Epithelial cell of esophagus (primary cell): ENCODE measurements around the gene FCF1.

Source experiments
- DNase-seq: peaks from one replicate; pipeline ENCODE4 v3.0.0; 2010; ENCODE audit warnings: low read depth
- H3K4me3 ChIP-seq: 2 replicates; pipeline ENCODE4 v1.5.1; 2011; ENCODE audit warnings: mild to moderate bottlenecking, low read length, control low read depth
- CTCF ChIP-seq: IDR thresholded peaks from 2 replicates; pipeline ENCODE4 v1.5.1; 2011; ENCODE audit warnings: low read depth, mild to moderate bottlenecking, low read length, control low read depth, inconsistent platforms; ENCODE audit not compliant: insufficient read depth; ENCODE audit errors: missing control alignments

Gene FCF1

DNA sequence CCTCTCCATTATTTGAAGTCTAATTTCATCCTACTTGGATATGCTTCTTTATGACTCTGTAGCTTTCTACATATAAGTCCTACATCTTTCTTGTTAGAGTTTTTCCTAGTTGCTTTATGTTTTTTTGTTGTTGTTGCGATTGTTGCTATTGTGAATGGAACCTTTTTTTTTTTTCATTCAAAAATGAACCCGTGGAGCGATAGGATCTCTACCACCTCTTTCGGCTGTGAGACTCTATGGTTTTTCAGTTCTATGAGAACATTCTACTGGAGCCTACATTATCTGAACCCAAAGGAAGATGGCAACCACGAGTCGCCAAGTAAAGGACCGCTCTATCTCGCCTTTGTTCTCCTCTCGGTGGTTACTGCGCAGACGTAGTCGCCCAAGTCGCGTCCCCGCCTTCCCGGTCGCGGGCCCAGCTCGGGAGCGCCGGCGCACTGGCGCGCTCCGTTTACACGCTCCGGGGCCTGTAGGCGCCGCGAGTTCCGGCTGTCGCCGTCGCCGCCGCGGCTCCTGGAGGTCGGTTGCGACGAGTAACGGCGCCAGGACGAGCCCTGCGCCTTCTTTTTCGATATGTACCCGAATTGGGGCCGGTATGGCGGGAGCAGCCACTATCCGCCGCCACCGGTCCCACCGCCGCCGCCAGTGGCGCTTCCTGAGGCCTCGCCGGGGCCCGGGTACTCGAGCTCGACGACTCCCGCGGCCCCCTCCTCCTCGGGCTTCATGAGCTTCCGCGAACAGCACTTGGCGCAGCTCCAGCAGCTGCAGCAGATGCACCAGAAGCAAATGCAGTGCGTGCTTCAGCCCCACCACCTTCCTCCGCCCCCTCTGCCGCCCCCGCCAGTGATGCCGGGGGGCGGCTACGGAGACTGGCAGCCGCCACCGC lies 50.2 kb downstream of the FCF1 start, which contains the start of gene YLPM1:
YLPM1 (plus strand) TSS at position 400 of the 886 bp plus-strand sequence; CDS start at position 574, 174 bp downstream.
- peak; percentile 97 for DNase-seq
- TF ChIP-seq CTCF = peak; percentile 64
- peak within 1 kb of the TSS; percentile 80 for H3K4me3 ChIP-seq

- no peak for TF ChIP-seq CTCF
- peak overlapping the region; percentile 80 for H3K4me3 ChIP-seq
- DNase-seq = peak; percentile 70
These were observed 51.0 kb downstream of the FCF1 start for GRCh38 chr14:74763803-74764531.

DNA sequence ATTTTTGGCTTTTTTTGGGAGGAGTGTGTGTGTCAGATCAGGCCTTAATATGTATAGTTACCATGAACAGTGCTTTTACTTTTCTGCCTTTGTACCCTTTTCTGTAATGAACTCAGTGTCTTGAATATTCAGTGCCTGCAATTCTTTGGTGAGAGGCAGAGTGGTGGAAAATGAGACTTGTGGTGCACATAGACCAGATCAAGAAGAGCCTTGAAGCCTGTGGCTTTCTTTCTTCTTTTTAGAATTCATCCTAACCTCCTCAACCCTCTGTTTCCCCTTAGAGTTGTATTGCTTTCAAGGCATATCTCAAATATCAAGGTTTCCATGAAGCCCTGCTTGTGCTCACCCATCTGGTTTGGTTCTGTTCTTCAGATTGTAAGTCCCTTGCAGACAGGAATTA lies 52.8 kb downstream of the FCF1 start:
- TF ChIP-seq CTCF = no peak
- peak overlapping the region; percentile 80 for H3K4me3 ChIP-seq
- no peak for DNase-seq

GRCh38 chr14:74771399-74771798 lies 58.5 kb downstream of the FCF1 start:
- no peak for TF ChIP-seq CTCF
- H3K4me3 ChIP-seq = no peak overlapping the region

GRCh38 chr14:74784634-74785033 lies 71.7 kb downstream of the FCF1 start:
- TF ChIP-seq CTCF = no peak
- DNase-seq = no peak
- H3K4me3 ChIP-seq = no peak overlapping the region

More at GRCh38 chr14:74771399-74771798, 58.5 kb downstream of the FCF1 start:
- DNase-seq = no peak

- no peak overlapping the region for H3K4me3 ChIP-seq
- TF ChIP-seq CTCF = no peak
- DNase-seq = no peak
These were observed 72.2 kb downstream of the FCF1 start for GRCh38 chr14:74785056-74785613.
